GM18868 (cell line): ENCODE data around the gene GP1BB.

ENCODE experiments used
- ATAC-seq: cut with Tn5 transposase; IDR thresholded peaks from one replicate; pipeline ENCODE4 v1.9.1; 2021; ENCODE audit warnings: mild to moderate bottlenecking, moderate library complexity; ENCODE audit not compliant: unreplicated experiment

Gene GP1BB

GRCh38 chr22:19739911-19740449, 16.6 kb downstream of the GP1BB start:
- ATAC-seq = no peak

- no peak for ATAC-seq
Measured at GRCh38 chr22:19740586-19740985, 17.2 kb downstream of the GP1BB start.

- no peak for ATAC-seq
Measured at GRCh38 chr22:19741053-19741452, 17.7 kb downstream of the GP1BB start.

GRCh38 chr22:19742160-19743066, 19.1 kb downstream of the GP1BB start:
- ATAC-seq = no peak

GRCh38 chr22:19743081-19743480, 19.7 kb downstream of the GP1BB start:
- ATAC-seq = no peak

- no peak for ATAC-seq
Measured at GRCh38 chr22:19743651-19744050, 20.3 kb downstream of the GP1BB start.

GRCh38 chr22:19744350-19745006, 21.1 kb downstream of the GP1BB start:
- ATAC-seq = no peak

- no peak for ATAC-seq
Measured at GRCh38 chr22:19745155-19746101, 22.1 kb downstream of the GP1BB start.

- no peak for ATAC-seq
Measured at GRCh38 chr22:19746726-19747125, 23.4 kb downstream of the GP1BB start.

GRCh38 chr22:19747551-19747950, 24.2 kb downstream of the GP1BB start:
- ATAC-seq = no peak

GRCh38 chr22:19748139-19748538, 24.8 kb downstream of the GP1BB start:
- ATAC-seq = no peak

GRCh38 chr22:19748991-19749664, 25.8 kb downstream of the GP1BB start:
- no peak for ATAC-seq

GRCh38 chr22:19749876-19750275, 26.5 kb downstream of the GP1BB start:
- no peak for ATAC-seq

GRCh38 chr22:19750507-19751490, 27.5 kb downstream of the GP1BB start:
- ATAC-seq = no peak

- ATAC-seq = no peak
Measured at GRCh38 chr22:19751497-19752245, 28.3 kb downstream of the GP1BB start.

GRCh38 chr22:19753090-19753842, 29.9 kb downstream of the GP1BB start:
- ATAC-seq = no peak

GRCh38 chr22:19753996-19754700, 30.8 kb downstream of the GP1BB start:
- no peak for ATAC-seq
